Measurements from ENCODE around the gene LRRC1. TPM values are rescaled to one million over a fixed set of nuclear protein-coding genes. Genes with fewer than 3 reads are reported as not detected.

Gene LRRC1
- total RNA-seq, 1 donor from 2014 or later, result 2.6 TPM

GRCh38 chr6:53765270-53765669, 29.5 kb upstream of the LRRC1 start:
- H3K36me3 Mint-ChIP-seq (ENCODE audit: unreplicated experiment), result no peaks in the 10 kb centered on the region
- H3K27ac Mint-ChIP-seq (ENCODE audit: unreplicated experiment), result no peak overlapping the region
- no peak for DNase-seq
- TF ChIP-seq CTCF (IDR thresholded peaks at IDR 0.05; ENCODE audit: partially characterized antibody, unreplicated experiment), result no peak
- no peaks in the 10 kb centered on the region for H3K27me3 Mint-ChIP-seq (ENCODE audit: unreplicated experiment)
- H3K9me3 Mint-ChIP-seq (ENCODE audit: unreplicated experiment), result peaks cover 3% of the 10 kb centered on the region
- H3K4me1 Mint-ChIP-seq (ENCODE audit: low read depth, unreplicated experiment), result no peaks in the 10 kb centered on the region
- no peak overlapping the region for H3K4me3 Mint-ChIP-seq (ENCODE audit: unreplicated experiment)

GRCh38 chr6:53766930-53767329, 27.9 kb upstream of the LRRC1 start:
- H3K4me3 Mint-ChIP-seq (ENCODE audit: unreplicated experiment), result no peak overlapping the region
- H3K36me3 Mint-ChIP-seq (ENCODE audit: unreplicated experiment), result no peaks in the 10 kb centered on the region
- TF ChIP-seq CTCF (IDR thresholded peaks at IDR 0.05; ENCODE audit: partially characterized antibody, unreplicated experiment), result no peak
- H3K9me3 Mint-ChIP-seq (ENCODE audit: unreplicated experiment), result peaks cover 3% of the 10 kb centered on the region
- no peak overlapping the region for H3K27ac Mint-ChIP-seq (ENCODE audit: unreplicated experiment)
- H3K27me3 Mint-ChIP-seq (ENCODE audit: unreplicated experiment), result no peaks in the 10 kb centered on the region
- DNase-seq, result no peak
- H3K4me1 Mint-ChIP-seq (ENCODE audit: low read depth, unreplicated experiment), result peaks cover under 1% of the 10 kb centered on the region

GRCh38 chr6:53767941-53768340, 26.9 kb upstream of the LRRC1 start:
- Mint-ChIP-seq H3K27me3 (ENCODE audit: unreplicated experiment) (no peaks in the 10 kb centered on the region), H3K9me3 (ENCODE audit: unreplicated experiment) (peaks cover 3% of the 10 kb centered on the region), H3K27ac (ENCODE audit: unreplicated experiment) (no peak overlapping the region), H3K4me1 (ENCODE audit: low read depth, unreplicated experiment) (peaks cover 3% of the 10 kb centered on the region), H3K36me3 (ENCODE audit: unreplicated experiment) (no peaks in the 10 kb centered on the region), H3K4me3 (ENCODE audit: unreplicated experiment) (no peak overlapping the region)
- DNase-seq, result no peak
- no peak for TF ChIP-seq CTCF (IDR thresholded peaks at IDR 0.05; ENCODE audit: partially characterized antibody, unreplicated experiment)

- no peak for DNase-seq
- Mint-ChIP-seq H3K4me1 (ENCODE audit: low read depth, unreplicated experiment) (peaks cover 3% of the 10 kb centered on the region), H3K4me3 (ENCODE audit: unreplicated experiment) (no peak overlapping the region), H3K36me3 (ENCODE audit: unreplicated experiment) (peaks cover under 1% of the 10 kb centered on the region), H3K27me3 (ENCODE audit: unreplicated experiment) (no peaks in the 10 kb centered on the region), H3K27ac (ENCODE audit: unreplicated experiment) (no peak overlapping the region), H3K9me3 (ENCODE audit: unreplicated experiment) (peaks cover 3% of the 10 kb centered on the region)
- no peak for TF ChIP-seq CTCF (IDR thresholded peaks at IDR 0.05; ENCODE audit: partially characterized antibody, unreplicated experiment)
Measured at GRCh38 chr6:53768636-53769035, 26.2 kb upstream of the LRRC1 start.

GRCh38 chr6:53770780-53771249, 24.0 kb upstream of the LRRC1 start:
- Mint-ChIP-seq H3K27ac (ENCODE audit: unreplicated experiment) (no peak overlapping the region), H3K4me3 (ENCODE audit: unreplicated experiment) (no peak overlapping the region), H3K4me1 (ENCODE audit: low read depth, unreplicated experiment) (peaks cover 3% of the 10 kb centered on the region), H3K36me3 (ENCODE audit: unreplicated experiment) (peaks cover 6% of the 10 kb centered on the region), H3K27me3 (ENCODE audit: unreplicated experiment) (peaks cover 2% of the 10 kb centered on the region), H3K9me3 (ENCODE audit: unreplicated experiment) (peaks cover 6% of the 10 kb centered on the region)
- no peak for TF ChIP-seq CTCF (IDR thresholded peaks at IDR 0.05; ENCODE audit: partially characterized antibody, unreplicated experiment)
- no peak for DNase-seq

Data from glutamatergic neuron (in vitro differentiated cells).